Mucosa of stomach (tissue), 1 donor: ENCODE measurements around the gene ACO1.

Experiments
- H3K27me3 ChIP-seq: one replicate; pipeline ENCODE4 v1.7.0; 2013; ENCODE audit warnings: mild to moderate bottlenecking, low read length; ENCODE audit not compliant: control insufficient read depth, insufficient read depth
- H3K36me3 ChIP-seq: one replicate; pipeline ENCODE4 v1.7.0; 2013; ENCODE audit warnings: low read length; ENCODE audit not compliant: control insufficient read depth, insufficient read depth
- H3K4me1 ChIP-seq: one replicate; pipeline ENCODE4 v1.7.0; 2013; ENCODE audit warnings: mild to moderate bottlenecking, low read length; ENCODE audit not compliant: control insufficient read depth, insufficient read depth
- H3K4me3 ChIP-seq: one replicate; pipeline ENCODE4 v1.7.0; 2013; ENCODE audit warnings: low read length
- H3K9ac ChIP-seq: one replicate; pipeline ENCODE4 v1.7.0; 2013; ENCODE audit warnings: mild to moderate bottlenecking, low read length, moderate library complexity
- H3K9me3 ChIP-seq: one replicate; pipeline ENCODE4 v1.7.0; 2013; ENCODE audit warnings: mild to moderate bottlenecking, low read length, moderate library complexity; ENCODE audit not compliant: control insufficient read depth
- donor health status: Pancreatic carcinoma.

ACO1 gene

GRCh38 chr9:32430720-32431119 is 46.3 kb downstream of the ACO1 start:
- H3K27me3 ChIP-seq = no peaks in the 10 kb centered on the region
- no peaks in the 10 kb centered on the region for H3K9me3 ChIP-seq
- H3K9ac ChIP-seq = no peak overlapping the region
- H3K4me1 ChIP-seq = peaks cover 15% of the 10 kb centered on the region
- no peaks in the 10 kb centered on the region for H3K36me3 ChIP-seq
- H3K4me3 ChIP-seq = no peak overlapping the region

GRCh38 chr9:32431196-32431595 is 46.8 kb downstream of the ACO1 start:
- H3K9ac ChIP-seq = no peak overlapping the region
- H3K9me3 ChIP-seq = no peaks in the 10 kb centered on the region
- peaks cover 11% of the 10 kb centered on the region for H3K4me1 ChIP-seq
- no peaks in the 10 kb centered on the region for H3K27me3 ChIP-seq
- no peak overlapping the region for H3K4me3 ChIP-seq
- no peaks in the 10 kb centered on the region for H3K36me3 ChIP-seq

GRCh38 chr9:32431940-32432555 is 47.6 kb downstream of the ACO1 start:
- Histone ChIP-seq H3K9ac (no peak overlapping the region), H3K4me3 (no peak overlapping the region), H3K27me3 (no peaks in the 10 kb centered on the region), H3K4me1 (peaks cover 5% of the 10 kb centered on the region), H3K9me3 (no peaks in the 10 kb centered on the region), H3K36me3 (no peaks in the 10 kb centered on the region)

- no peak overlapping the region for H3K9ac ChIP-seq
- no peaks in the 10 kb centered on the region for H3K4me1 ChIP-seq
- no peaks in the 10 kb centered on the region for H3K36me3 ChIP-seq
- no peaks in the 10 kb centered on the region for H3K9me3 ChIP-seq
- H3K4me3 ChIP-seq = no peak overlapping the region
- no peaks in the 10 kb centered on the region for H3K27me3 ChIP-seq
Measured at GRCh38 chr9:32434892-32435291, 50.4 kb downstream of the ACO1 start.

GRCh38 chr9:32441678-32442077 is 57.2 kb downstream of the ACO1 start:
- no peak overlapping the region for H3K9ac ChIP-seq
- no peak overlapping the region for H3K4me3 ChIP-seq
- H3K9me3 ChIP-seq = no peaks in the 10 kb centered on the region
- no peaks in the 10 kb centered on the region for H3K4me1 ChIP-seq
- no peaks in the 10 kb centered on the region for H3K27me3 ChIP-seq
- H3K36me3 ChIP-seq = no peaks in the 10 kb centered on the region

GRCh38 chr9:32442433-32442832 is 58.0 kb downstream of the ACO1 start:
- Histone ChIP-seq H3K4me3 (no peak overlapping the region), H3K36me3 (no peaks in the 10 kb centered on the region), H3K27me3 (no peaks in the 10 kb centered on the region), H3K9me3 (no peaks in the 10 kb centered on the region), H3K4me1 (no peaks in the 10 kb centered on the region), H3K9ac (no peak overlapping the region)

GRCh38 chr9:32449969-32450368 is 65.5 kb downstream of the ACO1 start:
- Histone ChIP-seq H3K9ac (no peak overlapping the region), H3K27me3 (no peaks in the 10 kb centered on the region), H3K9me3 (no peaks in the 10 kb centered on the region), H3K36me3 (peaks cover 3% of the 10 kb centered on the region), H3K4me1 (no peaks in the 10 kb centered on the region), H3K4me3 (no peak overlapping the region)

- Histone ChIP-seq H3K4me3 (no peak overlapping the region), H3K27me3 (no peaks in the 10 kb centered on the region), H3K9me3 (no peaks in the 10 kb centered on the region), H3K36me3 (peaks cover 4% of the 10 kb centered on the region), H3K9ac (no peak overlapping the region), H3K4me1 (no peaks in the 10 kb centered on the region)
Measured at GRCh38 chr9:32454280-32454679, 69.8 kb downstream of the ACO1 start.

- Histone ChIP-seq H3K9me3 (no peaks in the 10 kb centered on the region), H3K4me1 (no peaks in the 10 kb centered on the region), H3K36me3 (peaks cover 4% of the 10 kb centered on the region), H3K27me3 (no peaks in the 10 kb centered on the region), H3K9ac (no peak overlapping the region), H3K4me3 (no peak overlapping the region)
Measured at GRCh38 chr9:32455738-32456137, 71.3 kb downstream of the ACO1 start.

- no peaks in the 10 kb centered on the region for H3K27me3 ChIP-seq
- no peaks in the 10 kb centered on the region for H3K4me1 ChIP-seq
- no peak overlapping the region for H3K9ac ChIP-seq
- no peak overlapping the region for H3K4me3 ChIP-seq
- H3K9me3 ChIP-seq = no peaks in the 10 kb centered on the region
- H3K36me3 ChIP-seq = peaks cover 4% of the 10 kb centered on the region
Measured at GRCh38 chr9:32456564-32456963, 72.1 kb downstream of the ACO1 start.

GRCh38 chr9:32463500-32464293 is 79.3 kb downstream of the ACO1 start:
- Histone ChIP-seq H3K9me3 (no peaks in the 10 kb centered on the region), H3K4me1 (no peaks in the 10 kb centered on the region), H3K9ac (no peak overlapping the region), H3K36me3 (no peaks in the 10 kb centered on the region), H3K27me3 (no peaks in the 10 kb centered on the region), H3K4me3 (no peak overlapping the region)

GRCh38 chr9:32468740-32469139 is 84.3 kb downstream of the ACO1 start:
- H3K4me1 ChIP-seq = no peaks in the 10 kb centered on the region
- no peaks in the 10 kb centered on the region for H3K9me3 ChIP-seq
- no peaks in the 10 kb centered on the region for H3K27me3 ChIP-seq
- no peaks in the 10 kb centered on the region for H3K36me3 ChIP-seq
- H3K9ac ChIP-seq = no peak overlapping the region
- H3K4me3 ChIP-seq = no peak overlapping the region
